Mammary epithelial cell (primary cell): ENCODE data around the gene SPEM3.

Experiments
- CTCF ChIP-seq, 2 donors: IDR thresholded peaks in 1 of 2; conservative IDR thresholded peaks in 1 of 2; 2 replicates each; pipeline ENCODE4 v1.5.1; 2011 to 2012; ENCODE audit warnings: inconsistent platforms in 2 of 2, low read length in 2 of 2, mild to moderate bottlenecking in 2 of 2, control low read depth in 1 of 2, low read depth in 1 of 2; ENCODE audit not compliant: insufficient read depth in 1 of 2; ENCODE audit errors: extremely low read depth in 1 of 2
- EZH2 ChIP-seq: IDR thresholded peaks from 2 replicates; pipeline ENCODE4 v1.6.1; 2012; ENCODE audit warnings: low read length, inconsistent platforms, borderline replicate concordance

GRCh38 chr17:7413346-7413985 is 15.2 kb upstream of the SPEM3 start:
- TF ChIP-seq CTCF (conservative IDR thresholded peaks at IDR 0.05 in 1 of 2, IDR thresholded peaks at IDR 0.05 in 1 of 2; ENCODE audit: extremely low read depth in 1 of 2, insufficient read depth in 1 of 2, low read depth in 1 of 2, low read length in 2 of 2) (no peak), EZH2 (no peak)
